ENCODE data around the gene C1orf159.
"Not testable (repeated sequence)": the region's sequence is repeated elsewhere in the genome, so short reads cannot be mapped to it uniquely, and the experiment has no call there.

Gene C1orf159

GRCh38 chr1:1115786-1116700, at the start of gene C1orf159:
Gene C1orf159 (minus strand): TSS chr1:1116089. CDS start chr1:1091543, 24,546 bp downstream.
- FAIRE-seq: peak; percentile 83

GRCh38 chr1:1165485-1165884, 49.6 kb upstream of the C1orf159 start:
- FAIRE-seq: no peak

GRCh38 chr1:1164701-1165451, 49.0 kb upstream of the C1orf159 start:
- no peak for FAIRE-seq

- FAIRE-seq: no peak
Observed at GRCh38 chr1:1164361-1164700, 48.4 kb upstream of the C1orf159 start.

- FAIRE-seq: no peak
Observed at GRCh38 chr1:1163538-1164070, 47.7 kb upstream of the C1orf159 start.

GRCh38 chr1:1162597-1163537, 47.0 kb upstream of the C1orf159 start:
- no peak for FAIRE-seq

GRCh38 chr1:1161683-1162079, 45.8 kb upstream of the C1orf159 start:
- no peak for FAIRE-seq

GRCh38 chr1:1161078-1161682, 45.3 kb upstream of the C1orf159 start:
- no peak for FAIRE-seq

- FAIRE-seq: no peak
Observed at GRCh38 chr1:1160281-1160930, 44.5 kb upstream of the C1orf159 start.

GRCh38 chr1:1157914-1158710, 42.2 kb upstream of the C1orf159 start:
- FAIRE-seq: no peak

- FAIRE-seq: no peak
Observed at GRCh38 chr1:1157426-1157913, 41.6 kb upstream of the C1orf159 start.

GRCh38 chr1:1157033-1157365, 41.1 kb upstream of the C1orf159 start:
- FAIRE-seq: no peak

GRCh38 chr1:1156140-1157032, 40.5 kb upstream of the C1orf159 start:
- no peak for FAIRE-seq

GRCh38 chr1:1155258-1155657, 39.4 kb upstream of the C1orf159 start:
- no peak for FAIRE-seq

- no peak for FAIRE-seq
Observed at GRCh38 chr1:1153874-1154273, 38.0 kb upstream of the C1orf159 start.

- FAIRE-seq: not testable (repeated sequence)
Observed at GRCh38 chr1:1153215-1153614, 37.3 kb upstream of the C1orf159 start.

GRCh38 chr1:1152431-1152830, 36.5 kb upstream of the C1orf159 start:
- not testable (repeated sequence) for FAIRE-seq

- no peak for FAIRE-seq
Observed at GRCh38 chr1:1151306-1151705, 35.4 kb upstream of the C1orf159 start.

GRCh38 chr1:1150100-1150499, 34.2 kb upstream of the C1orf159 start:
- no peak for FAIRE-seq

- no peak for FAIRE-seq
Observed at GRCh38 chr1:1149416-1149815, 33.5 kb upstream of the C1orf159 start.

Measured in G401.6 (cell line).